Ascending aorta (tissue), 2 donors: ENCODE measurements around the gene WDR87. TPM values are rescaled to one million over a fixed set of nuclear protein-coding genes. Genes with fewer than 3 reads are reported as not detected.

Source experiments
- DNase-seq, 2 donors: peaks; one replicate each; pipeline ENCODE4 v3.0.0-alpha.2; 2019; ENCODE audit warnings: low spot score in 2 of 2
- H3K27ac ChIP-seq, 2 donors: fragments of 200-600 bp; sonication (generic); one replicate each; pipeline ENCODE4 v1.5.1; 2016 to 2017; ENCODE audit warnings: mild to moderate bottlenecking in 1 of 2
- H3K27me3 ChIP-seq: fragments of 200-600 bp; sonication (generic); one replicate; pipeline ENCODE4 v1.5.1; 2017
- H3K36me3 ChIP-seq, 2 donors: fragments of 200-600 bp; sonication (generic); one replicate each; pipeline ENCODE4 v1.5.1; 2016
- H3K4me1 ChIP-seq, 2 donors: fragments of 200-600 bp; sonication (generic); one replicate each; pipeline ENCODE4 v1.5.1; 2016 to 2017; ENCODE audit warnings: mild to moderate bottlenecking in 1 of 2
- H3K4me3 ChIP-seq, 2 donors: fragments of 200-600 bp; sonication (generic); one replicate each; pipeline ENCODE4 v1.5.1; 2016 to 2017; ENCODE audit warnings: mild to moderate bottlenecking in 1 of 2
- H3K9me3 ChIP-seq, 2 donors: fragments of 200-600 bp; sonication (generic); one replicate each; pipeline ENCODE4 v1.5.1; 2016
- intact Hi-C: fragments of 100-400 bp; cut with DNase I; formaldehyde crosslinking; loops from one replicate; pipeline ENCODE4 v1.15.1; 2023
- total RNA-seq: library from RNA; depleted of rRNA; stranded (reverse); fragments of >200 nt; gene quantifications from one replicate; pipeline ENCODE4 v1.1.0, GENCODE V29; 2016
- TF ChIP-seq, protein P1 (sequence below), 3 experiments: fragments of 200-600 bp in 2 of 3; fragments of 450-650 bp in 1 of 3; sonication (generic) in 2 of 3; IDR thresholded peaks; one replicate each; pipeline ENCODE4 v1.5.1; 2016 to 2019; ENCODE audit warnings: antibody characterized with exemption in 3 of 3, mild to moderate bottlenecking in 1 of 3, moderate library complexity in 1 of 3

Gene WDR87
- total RNA-seq, 1 donor from 2014 or later: not detected

DNA sequence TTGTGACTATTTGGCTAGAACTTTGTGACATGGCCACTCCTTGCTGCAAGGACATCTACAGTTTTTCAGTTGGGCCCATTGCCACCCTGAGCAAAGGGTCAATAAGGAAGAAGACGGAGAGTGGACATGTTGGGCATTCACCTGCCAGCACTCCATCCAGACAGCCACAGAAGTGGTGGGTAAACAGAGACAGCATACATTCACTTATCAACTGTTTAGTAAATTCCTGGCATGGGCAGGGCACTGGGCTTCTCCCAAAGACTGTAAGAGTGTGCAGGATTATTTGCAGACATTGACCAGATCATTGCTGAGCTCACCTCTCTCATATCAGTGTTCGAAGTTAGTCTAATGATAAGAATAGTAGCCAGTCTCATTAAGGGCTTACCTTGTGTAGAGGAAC is 29.8 kb upstream of the WDR87 start:
- DNase-seq: no peak
- H3K4me3 ChIP-seq: no peak overlapping the region
- no peak overlapping the region for H3K27ac ChIP-seq
- TF ChIP-seq, protein P1, sequence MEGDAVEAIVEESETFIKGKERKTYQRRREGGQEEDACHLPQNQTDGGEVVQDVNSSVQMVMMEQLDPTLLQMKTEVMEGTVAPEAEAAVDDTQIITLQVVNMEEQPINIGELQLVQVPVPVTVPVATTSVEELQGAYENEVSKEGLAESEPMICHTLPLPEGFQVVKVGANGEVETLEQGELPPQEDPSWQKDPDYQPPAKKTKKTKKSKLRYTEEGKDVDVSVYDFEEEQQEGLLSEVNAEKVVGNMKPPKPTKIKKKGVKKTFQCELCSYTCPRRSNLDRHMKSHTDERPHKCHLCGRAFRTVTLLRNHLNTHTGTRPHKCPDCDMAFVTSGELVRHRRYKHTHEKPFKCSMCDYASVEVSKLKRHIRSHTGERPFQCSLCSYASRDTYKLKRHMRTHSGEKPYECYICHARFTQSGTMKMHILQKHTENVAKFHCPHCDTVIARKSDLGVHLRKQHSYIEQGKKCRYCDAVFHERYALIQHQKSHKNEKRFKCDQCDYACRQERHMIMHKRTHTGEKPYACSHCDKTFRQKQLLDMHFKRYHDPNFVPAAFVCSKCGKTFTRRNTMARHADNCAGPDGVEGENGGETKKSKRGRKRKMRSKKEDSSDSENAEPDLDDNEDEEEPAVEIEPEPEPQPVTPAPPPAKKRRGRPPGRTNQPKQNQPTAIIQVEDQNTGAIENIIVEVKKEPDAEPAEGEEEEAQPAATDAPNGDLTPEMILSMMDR (IDR thresholded peaks at IDR 0.05): no peak
- no peaks in the 10 kb centered on the region for H3K36me3 ChIP-seq
- no peaks in the 10 kb centered on the region for H3K27me3 ChIP-seq
- intact Hi-C loops: no loop called here
- H3K4me1 ChIP-seq: peaks cover 3 to 9% of the 10 kb centered on the region in 2 donors
- H3K9me3 ChIP-seq: peaks cover 0 to 10% of the 10 kb centered on the region in 2 donors

DNA sequence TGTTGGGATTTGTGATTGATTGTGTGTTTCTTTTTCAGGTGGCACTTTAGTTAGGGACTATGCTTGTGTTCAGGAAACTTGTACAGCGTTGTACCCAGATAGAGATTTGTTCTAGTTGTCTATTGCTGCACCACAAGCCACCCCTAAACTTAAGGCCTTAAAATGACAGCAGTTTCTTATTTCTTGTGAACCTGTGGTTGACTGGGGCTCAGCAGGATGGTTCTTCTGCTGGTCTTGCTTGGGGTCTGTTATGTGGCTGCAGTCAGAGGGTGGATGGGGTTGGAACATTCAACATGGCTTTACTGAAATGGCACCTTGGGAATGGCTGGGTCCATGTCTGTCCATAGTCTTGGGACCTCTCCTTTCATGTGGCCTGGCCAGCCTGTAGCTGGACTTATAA is 28.9 kb upstream of the WDR87 start:
- no peaks in the 10 kb centered on the region for H3K27me3 ChIP-seq
- H3K27ac ChIP-seq: no peak overlapping the region
- TF ChIP-seq, protein P1 (IDR thresholded peaks at IDR 0.05): no peak
- no peak for DNase-seq
- peaks cover 0 to 10% of the 10 kb centered on the region in 2 donors for H3K9me3 ChIP-seq
- no peaks in the 10 kb centered on the region for H3K36me3 ChIP-seq
- intact Hi-C loops: no loop called here
- no peak overlapping the region for H3K4me3 ChIP-seq
- H3K4me1 ChIP-seq: peaks cover 3 to 9% of the 10 kb centered on the region in 2 donors

DNA sequence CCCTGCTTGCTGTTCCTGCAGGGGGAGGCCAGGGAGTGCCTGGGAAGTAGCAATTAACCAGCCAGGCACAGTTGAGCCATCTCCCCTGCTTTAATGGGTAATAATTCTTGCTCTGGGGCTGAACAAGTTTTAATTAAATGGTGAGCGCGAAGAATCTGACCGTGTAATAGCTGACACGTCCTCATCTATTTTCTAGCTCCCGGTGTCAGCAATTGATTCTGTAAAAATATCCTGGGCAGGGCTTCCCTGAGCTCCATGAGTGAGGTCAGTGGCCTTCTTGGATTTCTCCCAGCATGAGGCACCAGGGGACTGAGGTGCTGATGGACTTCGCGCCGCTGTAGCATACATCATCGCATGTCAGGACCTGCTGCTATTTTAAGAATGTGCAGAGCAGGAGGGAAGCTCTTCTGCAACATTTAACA is 27.6 kb upstream of the WDR87 start:
- no peak overlapping the region for H3K4me3 ChIP-seq
- H3K9me3 ChIP-seq: peaks cover 0 to 10% of the 10 kb centered on the region in 2 donors
- H3K36me3 ChIP-seq: no peaks in the 10 kb centered on the region
- intact Hi-C loops: loop anchor here (5.0 kb wide), 1 partner anchor 68 kb away; no protein-coding TSS in a partner anchor
- DNase-seq: no peak
- no peaks in the 10 kb centered on the region for H3K27me3 ChIP-seq
- TF ChIP-seq, protein P1 (IDR thresholded peaks at IDR 0.05): no peak
- no peak overlapping the region for H3K27ac ChIP-seq
- peaks cover 3 to 9% of the 10 kb centered on the region in 2 donors for H3K4me1 ChIP-seq

DNA sequence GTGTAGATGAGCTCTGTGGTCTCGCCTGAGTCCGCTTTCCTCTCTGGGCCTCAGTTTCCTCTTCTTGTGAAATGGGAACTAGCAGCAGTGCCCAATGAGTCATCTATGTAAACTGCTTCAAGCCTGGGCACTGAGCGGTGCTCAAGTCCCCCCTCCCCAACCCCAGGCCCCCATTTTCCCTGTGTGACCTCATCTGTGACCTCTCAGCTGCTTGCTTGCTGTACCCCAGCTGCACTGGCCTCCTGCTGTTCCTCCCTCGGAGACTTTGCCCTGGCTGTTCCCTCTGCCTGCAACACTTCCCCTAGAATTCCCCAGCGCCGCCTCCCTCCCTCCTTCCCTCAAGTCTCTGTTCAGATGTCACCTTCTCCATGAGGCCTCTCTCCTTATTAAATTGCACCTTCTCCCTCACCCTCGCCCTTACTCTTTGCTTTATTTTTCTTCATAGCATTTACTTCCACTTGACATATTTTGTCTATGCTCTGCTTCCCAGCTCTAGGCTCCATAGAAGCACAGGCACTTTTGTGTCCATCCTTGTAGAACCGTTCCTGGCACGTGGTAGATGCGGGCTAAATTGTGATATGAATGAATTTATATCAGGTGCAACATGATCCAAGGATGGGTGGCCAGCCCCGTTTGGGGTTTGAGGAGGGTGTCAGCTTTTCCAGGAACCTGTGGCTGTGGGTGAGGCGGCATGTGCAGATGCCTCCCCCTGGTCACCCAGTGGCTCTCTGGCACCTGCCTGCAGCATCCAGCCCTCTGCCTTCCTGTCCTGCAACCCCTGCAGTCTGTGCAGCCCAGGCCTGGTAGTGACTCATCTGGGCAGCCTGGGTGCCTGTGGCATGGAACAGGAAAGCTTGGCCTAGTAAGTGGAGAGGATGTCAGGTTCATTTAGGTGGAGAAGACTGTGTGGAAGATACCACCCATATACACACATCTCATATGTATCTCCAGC is 26.9 kb upstream of the WDR87 start:
- Histone ChIP-seq H3K27me3 (no peaks in the 10 kb centered on the region), H3K4me3 (no peak overlapping the region), H3K4me1 (peaks cover 3 to 9% of the 10 kb centered on the region in 2 donors), H3K36me3 (no peaks in the 10 kb centered on the region), H3K27ac (no peak overlapping the region), H3K9me3 (peaks cover 0 to 10% of the 10 kb centered on the region in 2 donors)
- no peak for DNase-seq
- TF ChIP-seq, protein P1 (IDR thresholded peaks at IDR 0.05): no peak
- intact Hi-C loops: loop anchor here (5.0 kb wide), 1 partner anchor 69 kb away; no protein-coding TSS in a partner anchor

DNA sequence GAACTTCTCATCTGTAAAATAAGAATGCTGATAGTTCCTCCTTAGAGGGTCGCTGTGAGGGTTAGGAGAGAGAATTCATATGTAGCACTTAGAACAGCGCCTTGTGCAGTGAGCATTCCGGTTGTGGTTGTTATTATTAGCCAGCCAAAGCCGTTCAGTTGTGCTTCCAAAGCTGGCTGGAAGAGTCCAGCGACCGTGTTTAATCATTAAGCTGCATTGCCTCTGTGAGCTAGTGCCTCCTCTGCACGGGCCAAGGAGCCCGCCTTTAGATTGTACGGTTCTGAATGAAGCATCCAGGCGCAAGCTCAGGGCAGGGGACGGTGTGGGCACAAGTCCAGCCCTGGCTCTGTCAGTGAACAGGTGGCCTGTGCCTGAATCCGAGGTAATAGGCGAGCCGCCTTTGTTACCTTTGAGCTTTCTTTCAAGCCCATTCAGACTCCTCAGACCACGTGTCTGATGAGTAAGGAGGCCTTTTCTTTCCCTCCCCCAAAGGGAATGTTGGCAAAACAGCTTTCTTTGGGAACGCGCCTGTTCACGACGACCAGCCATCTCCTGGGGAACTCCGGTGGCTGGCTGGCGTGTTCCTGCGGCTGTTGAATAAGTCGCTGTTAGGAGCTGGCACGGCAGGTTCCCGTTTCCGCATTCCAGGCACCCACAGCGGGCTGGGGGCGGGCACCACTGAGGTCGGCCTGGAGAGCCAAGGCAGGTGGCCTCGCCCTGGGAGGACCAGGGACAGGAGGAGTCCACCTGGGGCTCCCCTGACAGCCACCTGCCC is 25.7 kb upstream of the WDR87 start:
- H3K4me3 ChIP-seq: peak overlapping the region in 1 of 2 donors; percentile 52
- intact Hi-C loops: loop anchor here (5.0 kb wide), 1 partner anchor 70 kb away; no protein-coding TSS in a partner anchor
- no peaks in the 10 kb centered on the region for H3K36me3 ChIP-seq
- TF ChIP-seq, protein P1 (IDR thresholded peaks at IDR 0.05): no peak
- H3K27me3 ChIP-seq: no peaks in the 10 kb centered on the region
- peaks cover 3 to 9% of the 10 kb centered on the region in 2 donors for H3K4me1 ChIP-seq
- peak in 1 of 2 donors; percentile 77 for DNase-seq
- H3K9me3 ChIP-seq: peaks cover 0 to 10% of the 10 kb centered on the region in 2 donors
- peak overlapping the region in 1 of 2 donors; percentile 12 for H3K27ac ChIP-seq
